Sigmoid colon (tissue), 7 donors: ENCODE data around the gene MAML3. TPM values are rescaled to one million over a fixed set of nuclear protein-coding genes. Genes with fewer than 3 reads are reported as not detected.

Source experiments
- DNase-seq: peaks from one replicate; pipeline ENCODE4 v3.0.0-alpha.2; 2019
- H3K27ac ChIP-seq, 4 donors: fragments of 200-600 bp; sonication (generic); one replicate each; pipeline ENCODE4 v1.5.1; 2016 to 2019; ENCODE audit warnings: mild to moderate bottlenecking in 1 of 4
- H3K27me3 ChIP-seq, 3 donors: fragments of 200-600 bp; sonication (generic); one replicate each; pipeline ENCODE4 v1.5.1; 2019; ENCODE audit warnings: mild to moderate bottlenecking in 1 of 3
- H3K36me3 ChIP-seq, 4 donors: fragments of 200-600 bp; sonication (generic); one replicate each; pipeline ENCODE4 v1.5.1; 2016 to 2019
- H3K4me1 ChIP-seq, 4 donors: fragments of 200-600 bp; sonication (generic); one replicate each; pipeline ENCODE4 v1.5.1; 2017 to 2019
- H3K4me3 ChIP-seq, 4 donors: fragments of 200-600 bp; sonication (generic); one replicate each; pipeline ENCODE4 v1.5.1; 2017 to 2019; ENCODE audit warnings: mild to moderate bottlenecking in 2 of 4, moderate library complexity in 1 of 4
- H3K9me3 ChIP-seq, 4 donors: fragments of 200-600 bp in 3 of 4; sonication (generic) in 3 of 4; one replicate each; pipeline versions ENCODE4 v1.5.1 to v1.6.1; 2013 to 2019
- CTCF ChIP-seq, 4 experiments: fragments of 450-650 bp in 3 of 4; fragments of 200-600 bp in 1 of 4; IDR thresholded peaks; one replicate each; pipeline ENCODE4 v1.5.1; 2016 to 2019; ENCODE audit warnings: antibody characterized with exemption in 4 of 4, mild to moderate bottlenecking in 3 of 4, moderate library complexity in 2 of 4
- EP300 ChIP-seq, 4 donors: sonication (generic); formaldehyde crosslinking; IDR thresholded peaks; one replicate each; pipeline ENCODE4 v1.6.1; 2017; ENCODE audit warnings: antibody characterized with exemption in 4 of 4
- POLR2A ChIP-seq, 2 donors: fragments of 450-650 bp; IDR thresholded peaks; one replicate each; pipeline ENCODE4 v1.6.1; 2016; ENCODE audit warnings: antibody characterized with exemption in 2 of 2, mild to moderate bottlenecking in 2 of 2, moderate library complexity in 2 of 2
- POLR2AphosphoS5 ChIP-seq, 4 donors: sonication (generic); formaldehyde crosslinking; IDR thresholded peaks; one replicate each; pipeline ENCODE4 v1.6.1; 2017; ENCODE audit warnings: antibody characterized with exemption in 4 of 4
- WGBS, 2 donors: extraction: QIAGEN DNeasy Blood & Tissue Kit; methylation state at CpG; one replicate each; pipeline ENCODE4 v1.1.7; 2013; 5-methylcytosine and 5-hydroxymethylcytosine counted together
- intact Hi-C: fragments of 100-400 bp; cut with DNase I; formaldehyde crosslinking; loops from one replicate; pipeline ENCODE4 v1.15.1; 2023
- polyA plus RNA-seq, 3 donors: library from polyadenylated mRNA; stranded (reverse); fragments of 200-250 nt; gene quantifications; one replicate each; pipeline ENCODE4 v1.2.3, GENCODE V29; 2013
- total RNA-seq, 4 donors: library from RNA; depleted of rRNA; stranded (reverse); fragments of >200 nt; gene quantifications; one replicate each; pipeline ENCODE4 v1.1.0, GENCODE V29; 2016
- donor health status: healthy with polysubstance abuse.
- donor health status: Bipolar disorder and iron deficiency.
- donor health status: healthy.

MAML3 gene
- total and polyA plus RNA-seq, 7 donors, result 3.5 to 16.3 (median 5.4) TPM

GRCh38 chr4:139817657-139818452 lies 336.1 kb downstream of the MAML3 start:
- TF ChIP-seq POLR2A (IDR thresholded peaks at IDR 0.05), result no peak
- TF ChIP-seq POLR2AphosphoS5 (IDR thresholded peaks at IDR 0.05), result no peak
- TF ChIP-seq EP300 (IDR thresholded peaks at IDR 0.05), result no peak
- TF ChIP-seq CTCF (IDR thresholded peaks at IDR 0.05), result no peak
- no peaks in the 10 kb centered on the region for H3K27me3 ChIP-seq
- intact Hi-C loops, result loop anchor here (5.0 to 10.0 kb wide), 2 partner anchors 81 to 337 kb away; partner anchors contain the start of gene MAML3
- H3K9me3 ChIP-seq, result no peaks in the 10 kb centered on the region
- H3K4me3 ChIP-seq, result no peak overlapping the region
- no peak for DNase-seq
- peaks cover 0 to 32% (median 21%) of the 10 kb centered on the region in 4 donors for H3K4me1 ChIP-seq
- no peaks in the 10 kb centered on the region for H3K36me3 ChIP-seq
- WGBS, 2 donors, result 94 to 97% methylated on average over 6 of the region's 6 CpGs
- peak overlapping the region in 2 of 4 donors; percentile 76 to 78 for H3K27ac ChIP-seq

GRCh38 chr4:139816856-139817255 lies 337.1 kb downstream of the MAML3 start:
- no peak for DNase-seq

GRCh38 chr4:139815778-139816601 lies 338.0 kb downstream of the MAML3 start:
- Histone ChIP-seq H3K9me3 (peaks cover 0 to 2% (median 0%) of the 10 kb centered on the region in 4 donors), H3K36me3 (no peaks in the 10 kb centered on the region), H3K4me3 (peak overlapping the region; percentile 24 to 53 (median 48)), H3K27ac (peak overlapping the region; percentile 73 to 78 (median 76)), H3K27me3 (no peaks in the 10 kb centered on the region), H3K4me1 (peaks cover 0 to 32% (median 21%) of the 10 kb centered on the region in 4 donors)
- DNase-seq, result peak; percentile 85
- intact Hi-C loops, result loop anchor here (5.0 to 10.0 kb wide), 2 partner anchors 79 to 339 kb away; partner anchors contain the start of gene MAML3
- WGBS, 2 donors, result 57 to 83% methylated on average over 24 of the region's 24 CpGs
- peak in 2 of 4 donors; percentile 37 to 58 for TF ChIP-seq POLR2AphosphoS5 (IDR thresholded peaks at IDR 0.05)
- no peak for TF ChIP-seq POLR2A (IDR thresholded peaks at IDR 0.05)
- TF ChIP-seq CTCF (IDR thresholded peaks at IDR 0.05), result no peak
- no peak for TF ChIP-seq EP300 (IDR thresholded peaks at IDR 0.05)

More at GRCh38 chr4:139816856-139817255, 337.1 kb downstream of the MAML3 start:
- Histone ChIP-seq H3K36me3 (no peaks in the 10 kb centered on the region), H3K4me3 (no peak overlapping the region), H3K4me1 (peaks cover 0 to 32% (median 21%) of the 10 kb centered on the region in 4 donors), H3K9me3 (no peaks in the 10 kb centered on the region), H3K27me3 (no peaks in the 10 kb centered on the region), H3K27ac (peak overlapping the region; percentile 73 to 78 (median 76))
- TF ChIP-seq CTCF (IDR thresholded peaks at IDR 0.05), result no peak
- no peak for TF ChIP-seq POLR2A (IDR thresholded peaks at IDR 0.05)
- TF ChIP-seq POLR2AphosphoS5 (IDR thresholded peaks at IDR 0.05), result no peak
- no peak for TF ChIP-seq EP300 (IDR thresholded peaks at IDR 0.05)
- intact Hi-C loops, result loop anchor here (5.0 to 10.0 kb wide), 2 partner anchors 80 to 338 kb away; partner anchors contain the start of gene MAML3
- 95% methylated on average over 3 of the region's 3 CpGs for WGBS, 2 donors

GRCh38 chr4:139814323-139815015 lies 339.5 kb downstream of the MAML3 start:
- TF ChIP-seq EP300 (IDR thresholded peaks at IDR 0.05) (no peak), POLR2AphosphoS5 (IDR thresholded peaks at IDR 0.05) (peak in 1 of 4 donors; percentile 17), POLR2A (IDR thresholded peaks at IDR 0.05) (no peak)
- Histone ChIP-seq H3K4me3 (no peak overlapping the region), H3K4me1 (peaks cover 0 to 34% (median 22%) of the 10 kb centered on the region in 4 donors), H3K27ac (peak overlapping the region; percentile 73 to 78 (median 76)), H3K9me3 (peaks cover 0 to 6% (median 2%) of the 10 kb centered on the region in 4 donors), H3K36me3 (no peaks in the 10 kb centered on the region), H3K27me3 (no peaks in the 10 kb centered on the region)
- intact Hi-C loops, result loop anchor here (5.0 to 10.0 kb wide), 2 partner anchors 77 to 340 kb away; partner anchors contain the start of gene MAML3
- DNase-seq, result no peak
- WGBS, 2 donors, result 27 to 64% methylated on average over 8 of the region's 8 CpGs
